Inferior parietal cortex (tissue), 1 donor: ENCODE results near the gene STRA8.

Experiments used
- DNase-seq: peaks from one replicate; pipeline ENCODE4 v3.0.0-alpha.2; 2016; ENCODE audit errors: extremely low spot score

Gene STRA8

GRCh38 chr7:135269921-135270320, 36.3 kb downstream of the STRA8 start:
- DNase-seq: no peak

- DNase-seq: no peak
These were observed 37.1 kb downstream of the STRA8 start for GRCh38 chr7:135270577-135271254.

- no peak for DNase-seq
These were observed 37.6 kb downstream of the STRA8 start for GRCh38 chr7:135271255-135271615.

GRCh38 chr7:135272303-135272702, 38.7 kb downstream of the STRA8 start:
- DNase-seq: no peak

- no peak for DNase-seq
These were observed 39.9 kb downstream of the STRA8 start for GRCh38 chr7:135273581-135273980.

GRCh38 chr7:135274495-135275268, 41.0 kb downstream of the STRA8 start:
- peak; percentile 95 for DNase-seq

GRCh38 chr7:135275971-135276580, 42.4 kb downstream of the STRA8 start:
- DNase-seq: no peak

GRCh38 chr7:135277161-135277560, 43.5 kb downstream of the STRA8 start:
- DNase-seq: no peak

- peak; percentile 95 for DNase-seq
These were observed 47.8 kb downstream of the STRA8 start for GRCh38 chr7:135281363-135281949.

- DNase-seq: no peak
These were observed 49.1 kb downstream of the STRA8 start for GRCh38 chr7:135282561-135283254.

- DNase-seq: no peak
These were observed 50.5 kb downstream of the STRA8 start for GRCh38 chr7:135283959-135284638.

GRCh38 chr7:135285547-135286233, 52.1 kb downstream of the STRA8 start:
- DNase-seq: no peak

- DNase-seq: no peak
These were observed 53.2 kb downstream of the STRA8 start for GRCh38 chr7:135286876-135287275.

- DNase-seq: no peak
These were observed 57.0 kb downstream of the STRA8 start for GRCh38 chr7:135290594-135290993.

- no peak for DNase-seq
These were observed 58.2 kb downstream of the STRA8 start for GRCh38 chr7:135291809-135292253.

GRCh38 chr7:135299235-135299634, 65.6 kb downstream of the STRA8 start:
- no peak for DNase-seq

GRCh38 chr7:135300913-135301765, 67.5 kb downstream of the STRA8 start:
- no peak for DNase-seq
